Measurements from ENCODE around the gene SAFB. TPM values are rescaled to one million over a fixed set of nuclear protein-coding genes. Genes with fewer than 3 reads are reported as not detected.
A peak's percentile ranks its signal among the peaks of the same experiment; 100 is the strongest.

Gene SAFB
- total RNA-seq, 1 donor = 33.7 TPM

- H3K4me3 ChIP-seq (ENCODE audit: insufficient read depth, low read length) = no peak overlapping the region
- H2AFZ ChIP-seq (ENCODE audit: low read length) = no peak overlapping the region
- no peak overlapping the region for H3K4me2 ChIP-seq (ENCODE audit: insufficient read depth, low read length)
- peaks cover 82% of the 10 kb centered on the region for H3K36me3 ChIP-seq (ENCODE audit: insufficient read depth, low read length)
- TF ChIP-seq CTCF (IDR thresholded peaks at IDR 0.05; ENCODE audit: extremely low read depth, low read depth, low read length) = no peak
- H3K27ac ChIP-seq (ENCODE audit: low read depth, low read length) = no peak overlapping the region
- peaks cover 59% of the 10 kb centered on the region for H4K20me1 ChIP-seq (ENCODE audit: insufficient read depth, low read length)
- peak; percentile 74 for DNase-seq (ENCODE audit: insufficient read length, low spot score, missing footprints)
- no peaks in the 10 kb centered on the region for H3K27me3 ChIP-seq (ENCODE audit: insufficient read depth, low read length)
- peaks cover 7% of the 10 kb centered on the region for H3K4me1 ChIP-seq (ENCODE audit: insufficient read depth, low read length)
- H3K79me2 ChIP-seq (ENCODE audit: insufficient read depth, low read length) = peaks cover 66% of the 10 kb centered on the region
- H3K9me3 ChIP-seq (ENCODE audit: low read depth, low read length) = no peaks in the 10 kb centered on the region
These were observed 73.5 kb downstream of the SAFB start for GRCh38 chr19:5696196-5697021.

- peaks cover 58% of the 10 kb centered on the region for H3K79me2 ChIP-seq (ENCODE audit: insufficient read depth, low read length)
- peaks cover 50% of the 10 kb centered on the region for H4K20me1 ChIP-seq (ENCODE audit: insufficient read depth, low read length)
- peaks cover 74% of the 10 kb centered on the region for H3K36me3 ChIP-seq (ENCODE audit: insufficient read depth, low read length)
- H3K4me1 ChIP-seq (ENCODE audit: insufficient read depth, low read length) = peaks cover under 1% of the 10 kb centered on the region
- TF ChIP-seq CTCF (IDR thresholded peaks at IDR 0.05; ENCODE audit: extremely low read depth, low read depth, low read length) = no peak
- no peak overlapping the region for H2AFZ ChIP-seq (ENCODE audit: low read length)
- H3K27ac ChIP-seq (ENCODE audit: low read depth, low read length) = no peak overlapping the region
- DNase-seq (ENCODE audit: insufficient read length, low spot score, missing footprints) = peak; percentile 77
- H3K4me3 ChIP-seq (ENCODE audit: insufficient read depth, low read length) = no peak overlapping the region
- H3K9me3 ChIP-seq (ENCODE audit: low read depth, low read length) = no peaks in the 10 kb centered on the region
- no peaks in the 10 kb centered on the region for H3K27me3 ChIP-seq (ENCODE audit: insufficient read depth, low read length)
- no peak overlapping the region for H3K4me2 ChIP-seq (ENCODE audit: insufficient read depth, low read length)
These were observed 74.4 kb downstream of the SAFB start for GRCh38 chr19:5697022-5697889.

GRCh38 chr19:5697890-5698634 lies 75.2 kb downstream of the SAFB start:
- H4K20me1 ChIP-seq (ENCODE audit: insufficient read depth, low read length) = peaks cover 43% of the 10 kb centered on the region
- H3K36me3 ChIP-seq (ENCODE audit: insufficient read depth, low read length) = peaks cover 66% of the 10 kb centered on the region
- no peaks in the 10 kb centered on the region for H3K9me3 ChIP-seq (ENCODE audit: low read depth, low read length)

More at GRCh38 chr19:5697890-5698634, 75.2 kb downstream of the SAFB start:
- H3K27ac ChIP-seq (ENCODE audit: low read depth, low read length) = no peak overlapping the region
- TF ChIP-seq CTCF (IDR thresholded peaks at IDR 0.05; ENCODE audit: extremely low read depth, low read depth, low read length) = no peak
- peaks cover 50% of the 10 kb centered on the region for H3K79me2 ChIP-seq (ENCODE audit: insufficient read depth, low read length)
- peak; percentile 89 for DNase-seq (ENCODE audit: insufficient read length, low spot score, missing footprints)
- H3K4me3 ChIP-seq (ENCODE audit: insufficient read depth, low read length) = no peak overlapping the region
- no peaks in the 10 kb centered on the region for H3K4me1 ChIP-seq (ENCODE audit: insufficient read depth, low read length)
- no peak overlapping the region for H2AFZ ChIP-seq (ENCODE audit: low read length)
- no peak overlapping the region for H3K4me2 ChIP-seq (ENCODE audit: insufficient read depth, low read length)
- no peaks in the 10 kb centered on the region for H3K27me3 ChIP-seq (ENCODE audit: insufficient read depth, low read length)

Measured in osteoblast (primary cell).